NCI-H774 (cell line): ENCODE measurements around the gene GALNT6.
"Not testable (repeated sequence)": the region's sequence is repeated elsewhere in the genome, so short reads cannot be mapped to it uniquely, and the experiment has no call there.

Experiments used
- DNase-seq: peaks from one replicate; lab custom pipeline; 2025; lab: John Stamatoyannopoulos, UW

Gene GALNT6

GRCh38 chr12:51358496-51358895, 32.7 kb downstream of the GALNT6 start:
- no peak for DNase-seq

DNA sequence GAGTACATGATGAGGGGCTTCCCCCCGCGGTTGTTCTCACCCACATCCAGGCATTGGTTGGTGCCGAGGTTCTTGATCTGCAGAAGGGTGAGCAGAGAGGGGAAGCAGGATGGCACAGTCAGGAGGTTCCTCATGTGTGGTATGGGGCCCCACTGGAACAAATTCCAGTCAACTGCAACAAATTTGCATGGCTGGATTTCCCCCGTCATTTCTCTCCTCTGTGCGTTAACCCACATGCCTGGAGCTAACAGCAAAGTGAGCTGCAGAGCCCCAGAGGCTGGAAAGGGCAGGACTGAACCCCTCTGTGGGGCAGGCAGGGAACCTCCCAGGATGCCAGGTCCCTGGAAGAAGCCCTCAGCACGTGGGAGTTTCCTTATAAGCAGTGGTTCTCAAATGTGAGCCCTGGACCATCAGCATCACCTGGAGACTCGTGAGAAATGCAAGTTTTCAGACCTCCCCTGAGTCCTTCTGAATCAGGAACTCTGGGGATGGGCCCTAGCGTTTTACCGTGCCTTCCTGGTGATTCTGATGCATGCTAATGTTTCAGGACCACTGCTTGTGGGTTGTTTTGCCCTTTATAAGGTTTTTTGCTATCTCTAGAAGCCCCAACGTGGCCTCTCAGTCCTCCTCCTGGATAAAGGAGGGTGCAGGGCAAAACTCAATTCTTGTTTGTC, 33.7 kb downstream of the GALNT6 start:
- DNase-seq, result no peak

- DNase-seq, result peak; percentile 53
Observed at GRCh38 chr12:51351913-51352532, 39.2 kb downstream of the GALNT6 start.

DNA sequence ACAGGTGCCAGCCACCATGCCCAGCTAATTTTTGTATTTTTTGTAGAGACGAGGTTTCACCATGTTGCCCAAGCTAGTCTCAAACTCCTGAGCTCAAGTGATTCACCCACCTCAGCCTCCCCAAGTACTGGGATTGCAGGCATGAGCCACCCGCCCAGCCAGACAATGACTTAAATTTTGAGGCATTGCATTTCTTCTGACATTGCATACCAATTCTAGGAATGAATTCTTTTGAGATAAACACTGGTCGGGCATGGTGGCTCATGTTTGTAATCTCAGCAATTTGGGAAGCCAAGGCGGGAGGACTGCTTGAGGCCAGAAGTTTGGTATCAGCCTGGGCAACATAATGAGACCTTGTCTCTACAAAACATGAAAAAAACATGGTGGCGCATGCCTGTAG, 42.2 kb downstream of the GALNT6 start:
- no peak for DNase-seq

- DNase-seq, result no peak
Observed at GRCh38 chr12:51348116-51348515, 43.1 kb downstream of the GALNT6 start.

DNA sequence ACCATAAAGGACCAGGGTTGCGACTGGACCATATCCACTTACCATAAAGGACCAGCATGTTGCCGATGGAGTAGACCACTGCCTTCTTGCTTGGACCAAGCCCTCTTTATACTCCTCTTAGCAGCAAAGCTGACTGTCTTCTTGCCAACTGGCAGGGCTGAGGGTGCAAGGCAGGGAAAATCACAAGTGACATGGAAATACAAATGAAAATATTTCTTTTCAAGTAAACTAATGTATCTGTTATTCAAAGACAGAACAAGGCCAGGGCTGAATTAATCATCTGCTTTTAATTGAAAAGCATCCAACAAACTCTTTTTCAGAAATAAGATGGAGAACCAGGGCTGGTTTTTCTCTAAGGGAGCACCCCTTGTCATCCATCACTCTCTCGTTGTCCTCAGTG, 44.6 kb downstream of the GALNT6 start, which contains the start of gene CELA1:
Gene CELA1, minus strand, starts transcription at position 99 of the 400 bp plus-strand sequence. Its CDS starts 41 bp downstream, at position 58.
- DNase-seq, result no peak

DNA sequence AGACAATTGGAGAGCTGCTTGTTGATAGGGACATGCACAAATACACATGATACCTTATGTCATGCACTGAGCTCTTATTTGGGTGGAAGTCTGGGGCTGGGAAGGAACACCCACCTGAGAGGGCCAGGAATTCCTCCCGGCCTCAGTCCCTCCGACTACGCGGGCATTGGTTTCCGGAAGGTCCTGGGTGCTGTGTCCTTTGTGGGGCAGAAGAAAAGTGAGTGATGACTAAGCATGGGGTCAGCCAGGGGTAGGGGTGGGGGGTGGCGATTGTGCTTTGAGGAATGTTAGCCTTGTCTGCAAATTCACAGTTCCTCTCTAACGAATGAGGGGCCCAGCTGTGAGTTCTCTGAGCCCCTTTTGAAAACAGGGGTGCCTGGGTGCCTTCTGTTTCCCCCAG, 45.5 kb downstream of the GALNT6 start:
- no peak for DNase-seq

DNA sequence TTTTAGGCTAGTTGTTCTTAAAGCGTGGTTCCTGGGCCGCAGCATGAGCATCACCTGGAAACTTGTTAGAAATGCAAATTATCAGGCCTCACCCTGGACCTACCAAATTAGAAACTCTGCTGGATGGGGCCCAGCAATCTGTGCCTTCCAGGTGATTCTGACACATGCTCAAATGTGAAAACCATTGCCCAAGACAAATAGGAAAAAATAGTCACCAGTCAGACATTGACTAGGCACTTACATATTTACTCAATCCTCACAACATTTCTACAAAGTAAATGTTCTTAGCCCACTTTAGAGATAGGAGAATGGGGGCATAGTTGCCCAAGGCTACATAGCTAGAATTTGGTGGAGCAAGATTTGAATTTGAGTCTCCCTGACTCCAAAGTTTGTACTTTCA, 48.0 kb downstream of the GALNT6 start:
- no peak for DNase-seq

GRCh38 chr12:51342416-51342815, 48.8 kb downstream of the GALNT6 start:
- DNase-seq, result no peak

GRCh38 chr12:51341251-51342007, 49.8 kb downstream of the GALNT6 start:
- DNase-seq, result peak; percentile 63

DNA sequence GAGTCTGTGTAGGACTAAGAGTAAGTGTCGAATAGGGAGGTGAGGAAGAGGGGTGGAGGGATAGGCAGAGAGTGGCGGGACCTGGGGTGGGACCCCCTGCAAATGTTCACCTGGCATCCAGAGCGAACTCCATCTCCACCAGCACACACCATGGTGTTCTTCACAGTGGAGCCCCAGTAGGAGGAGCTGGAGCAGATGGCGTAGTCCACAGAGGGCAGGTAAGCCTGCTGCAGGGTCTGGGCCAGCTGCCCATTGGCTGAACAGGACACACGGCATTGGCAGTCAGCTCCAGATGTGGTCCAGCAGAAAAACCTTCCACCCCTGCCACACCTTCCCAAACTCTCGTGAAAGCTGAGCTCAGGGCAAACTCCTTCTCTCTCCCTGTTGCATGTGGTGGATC, 51.5 kb downstream of the GALNT6 start:
- no peak for DNase-seq

DNA sequence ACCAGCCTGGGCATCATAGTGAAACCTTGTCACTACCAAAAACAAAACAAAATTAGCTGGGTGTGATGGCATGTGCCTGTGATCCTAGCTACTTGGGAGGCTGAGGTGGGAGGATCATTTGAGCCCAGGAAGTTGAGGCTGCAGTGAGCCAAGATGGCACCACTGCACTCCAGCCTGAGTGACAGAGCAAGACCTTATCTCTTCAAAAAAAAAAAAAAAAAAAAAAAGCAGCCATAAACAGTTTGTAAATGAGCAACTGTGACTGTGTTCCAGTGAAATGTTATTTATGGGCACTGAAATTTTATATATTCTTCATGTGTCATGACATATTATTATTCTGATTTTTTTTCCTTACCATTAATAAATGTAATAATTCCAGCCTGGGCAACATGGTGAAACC, 53.9 kb downstream of the GALNT6 start:
- DNase-seq, result not testable (repeated sequence)

DNA sequence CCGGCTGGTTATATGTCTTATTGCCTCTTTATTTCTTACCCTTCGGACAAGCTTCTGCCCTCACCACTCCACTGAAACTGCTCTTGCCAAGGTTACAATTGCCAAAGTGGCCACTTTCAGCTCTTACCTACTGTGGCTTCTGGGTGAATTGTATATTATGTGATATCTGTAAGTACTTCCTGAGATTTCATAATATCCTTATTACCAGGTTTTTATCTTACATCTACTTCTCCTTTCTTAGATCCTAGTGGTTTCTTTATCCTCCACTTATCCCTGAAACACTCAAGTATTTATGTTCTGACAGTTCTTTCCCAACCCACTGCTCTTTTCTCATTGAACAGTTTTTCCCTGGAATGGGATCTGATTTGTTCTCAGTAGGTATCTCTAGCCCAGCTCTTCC, 55.3 kb downstream of the GALNT6 start:
- DNase-seq, result no peak

GRCh38 chr12:51334764-51335163, 56.4 kb downstream of the GALNT6 start:
- DNase-seq, result no peak

DNA sequence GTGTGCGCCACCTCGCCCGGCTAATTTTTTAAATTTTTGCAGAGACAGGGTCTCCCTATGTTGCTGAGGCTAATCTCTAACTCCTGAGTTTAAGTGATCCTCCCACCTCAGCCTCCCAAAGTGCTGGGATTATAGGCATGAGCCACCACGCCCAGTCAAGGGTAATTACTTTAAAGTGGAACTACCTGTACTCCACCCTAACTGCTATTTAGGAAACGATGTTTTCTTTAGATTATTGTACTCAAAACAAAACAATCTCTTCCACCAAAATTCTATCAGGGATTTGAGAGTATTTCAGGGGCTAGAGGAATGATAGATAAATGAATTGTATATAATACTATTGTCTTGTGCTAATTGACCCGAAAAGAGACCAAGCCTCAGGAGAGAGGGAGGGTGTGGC, 57.7 kb downstream of the GALNT6 start:
- DNase-seq, result no peak

DNA sequence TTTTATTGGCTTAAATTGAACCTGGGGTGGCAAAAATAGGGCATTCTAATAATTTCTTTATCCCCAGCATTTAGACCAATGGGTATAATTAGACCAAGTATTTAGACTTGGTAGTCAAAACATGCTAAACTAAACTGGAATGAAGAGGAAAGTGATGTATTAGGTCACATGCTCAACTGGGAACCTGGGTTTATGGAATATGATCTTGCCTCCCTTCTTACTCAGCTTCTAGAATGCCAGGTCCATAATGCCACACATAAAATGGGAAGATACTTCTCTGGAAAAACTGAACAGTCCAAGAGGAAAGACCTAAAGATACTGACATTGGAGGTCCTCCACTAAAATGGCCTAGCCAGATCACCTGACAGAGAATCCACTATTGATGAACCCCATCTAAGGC, 61.0 kb downstream of the GALNT6 start:
- DNase-seq, result no peak

GRCh38 chr12:51329742-51330141, 61.5 kb downstream of the GALNT6 start:
- DNase-seq, result no peak

GRCh38 chr12:51328587-51328986, 62.6 kb downstream of the GALNT6 start:
- no peak for DNase-seq

DNA sequence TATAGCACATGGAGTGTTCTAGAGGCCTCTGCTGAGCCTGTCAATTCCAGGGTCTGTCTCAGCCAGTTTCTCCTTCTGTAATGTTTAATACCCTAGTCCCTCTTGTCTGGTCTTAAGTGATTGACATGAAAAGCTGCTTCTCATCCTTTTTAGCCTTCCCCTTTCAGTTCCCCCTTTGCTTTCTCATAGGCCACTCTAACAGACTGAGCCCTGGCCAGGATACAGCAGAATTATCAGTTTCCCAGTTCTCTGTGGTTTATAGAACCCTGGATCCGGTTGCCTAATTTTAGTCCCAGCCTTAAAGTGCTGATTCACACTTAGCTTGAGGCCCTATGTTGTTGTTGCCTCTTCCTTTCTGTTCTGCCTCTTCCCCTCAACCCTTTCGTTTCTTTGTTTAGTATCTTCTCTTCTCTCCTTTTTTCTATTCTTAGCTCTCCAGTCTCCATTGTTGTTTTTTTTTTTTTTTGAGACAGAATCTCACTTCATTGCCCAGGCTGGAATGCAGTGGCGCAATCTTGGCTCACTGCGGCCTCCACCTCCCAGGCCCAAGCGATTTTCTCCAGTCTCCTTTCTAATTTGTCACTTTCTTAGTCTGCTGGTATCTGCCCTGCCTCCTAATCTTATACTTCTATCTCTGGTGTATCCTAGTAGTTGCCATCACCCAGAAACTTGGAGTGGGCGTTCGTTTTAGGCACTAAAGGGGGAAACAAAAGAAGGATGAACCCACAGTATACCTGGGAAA, 64.3 kb downstream of the GALNT6 start:
- no peak for DNase-seq

DNA sequence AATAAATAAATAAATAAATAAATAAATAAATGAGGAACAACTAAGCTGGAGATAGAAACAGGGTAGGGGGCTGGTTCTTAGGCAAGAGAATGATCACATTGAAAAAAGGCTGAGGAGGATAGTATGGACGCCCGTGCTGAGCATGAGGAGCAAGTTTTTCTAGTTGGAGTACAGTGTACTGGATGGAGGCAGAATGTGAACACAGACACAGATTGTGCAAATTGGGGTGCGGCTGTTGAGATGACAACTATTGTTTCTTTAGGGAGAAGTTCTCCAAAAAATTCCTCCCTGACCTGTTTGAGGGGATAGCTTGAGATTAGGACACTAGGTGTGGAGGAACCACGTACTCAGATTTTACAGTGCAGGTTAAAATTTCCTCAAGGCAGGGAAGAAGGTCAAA, 66.3 kb downstream of the GALNT6 start:
- no peak for DNase-seq

- no peak for DNase-seq
Observed at GRCh38 chr12:51323966-51324895, 67.0 kb downstream of the GALNT6 start, which contains the start of gene BIN2. Gene BIN2 (minus strand): TSS chr12:51324174. CDS start chr12:51324102, 72 bp downstream.
